ENCODE measurements around the gene FAM241B.

FAM241B gene

DNA sequence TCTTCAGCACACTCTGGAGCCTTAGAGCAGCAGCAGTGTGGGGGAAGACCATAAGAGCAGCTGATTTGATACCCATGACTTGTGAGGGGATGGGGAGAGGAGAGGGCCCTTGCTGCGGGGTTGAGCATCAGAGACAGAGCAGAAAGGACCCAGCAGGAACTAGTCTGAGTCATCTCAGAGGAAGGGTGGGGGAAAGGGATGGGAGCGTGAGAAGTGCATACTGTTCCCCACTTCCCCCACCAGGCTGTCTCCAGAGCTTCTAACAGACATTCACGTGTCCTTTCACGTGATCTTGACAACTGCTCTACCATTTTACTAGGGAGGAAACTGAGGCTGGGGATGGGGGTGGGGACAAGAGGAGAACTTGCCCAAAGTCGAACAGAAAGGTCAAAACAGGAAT is 38.7 kb downstream of the FAM241B start:
- no peak for DNase-seq

GRCh38 chr10:69669409-69669808 is 39.4 kb downstream of the FAM241B start:
- DNase-seq: no peak

DNA sequence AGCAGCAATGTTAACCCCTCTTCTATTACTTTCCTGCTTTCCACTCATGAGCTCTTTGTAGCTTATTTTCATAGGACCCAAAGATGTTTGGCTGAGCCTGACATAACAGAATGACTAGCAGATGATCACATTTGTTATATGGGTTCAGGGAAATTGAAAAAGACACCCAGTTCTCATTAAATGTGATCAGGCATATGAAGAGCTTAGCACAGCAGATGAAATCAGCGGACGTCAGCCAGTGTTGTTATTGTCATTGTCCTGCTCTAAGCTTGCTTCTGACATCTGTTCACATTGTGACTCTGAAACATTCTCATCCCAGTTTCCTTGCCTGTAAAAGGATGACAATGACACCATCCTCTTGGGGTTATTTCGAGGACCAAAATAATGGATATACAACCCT is 43.5 kb downstream of the FAM241B start:
- no peak for DNase-seq

- no peak for DNase-seq
These were observed 44.7 kb downstream of the FAM241B start for GRCh38 chr10:69674786-69675185.

GRCh38 chr10:69676301-69676700 is 46.3 kb downstream of the FAM241B start:
- no peak for DNase-seq

GRCh38 chr10:69677985-69678654 is 48.1 kb downstream of the FAM241B start:
- DNase-seq: no peak

DNA sequence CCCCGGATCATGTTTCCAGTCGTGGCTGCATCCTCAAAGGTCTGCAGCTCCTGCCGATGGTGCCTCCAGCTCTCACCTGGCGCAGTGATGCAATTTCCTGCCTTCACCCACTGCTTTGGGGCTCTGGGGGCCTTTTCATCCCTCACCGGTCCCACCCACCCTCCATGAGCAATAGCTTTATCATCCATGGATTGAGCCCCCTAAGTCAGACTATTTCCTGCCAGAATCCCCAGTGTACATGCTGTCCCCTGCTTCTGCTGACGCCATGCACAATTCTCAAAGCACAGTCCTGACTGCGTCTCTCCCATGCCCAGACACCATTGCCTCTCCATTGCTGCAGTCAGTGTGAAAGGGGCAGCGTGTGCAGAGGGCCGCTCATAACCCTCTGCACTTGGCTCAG is 49.7 kb downstream of the FAM241B start:
- DNase-seq: no peak

GRCh38 chr10:69680610-69681009 is 50.6 kb downstream of the FAM241B start:
- DNase-seq: no peak

DNA sequence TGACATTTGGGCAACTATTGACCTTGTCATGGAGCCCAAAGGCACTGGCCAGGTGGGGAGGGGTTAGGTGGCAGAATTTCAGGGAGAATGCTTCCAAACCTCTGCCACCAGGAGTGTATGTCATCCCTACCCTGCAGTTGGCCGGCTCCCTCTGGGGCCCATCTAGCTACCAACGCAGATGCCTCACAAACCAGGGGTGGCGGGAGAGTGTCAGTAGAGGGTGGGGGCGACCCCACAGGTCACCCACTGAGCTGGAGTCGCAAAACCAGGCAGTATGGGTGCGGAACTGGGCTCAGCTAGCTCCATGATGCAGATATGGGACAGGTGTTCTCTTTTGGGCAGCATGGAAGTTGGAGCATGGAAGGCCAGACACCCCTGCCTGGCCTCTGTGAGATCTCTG is 51.4 kb downstream of the FAM241B start:
- no peak for DNase-seq

DNA sequence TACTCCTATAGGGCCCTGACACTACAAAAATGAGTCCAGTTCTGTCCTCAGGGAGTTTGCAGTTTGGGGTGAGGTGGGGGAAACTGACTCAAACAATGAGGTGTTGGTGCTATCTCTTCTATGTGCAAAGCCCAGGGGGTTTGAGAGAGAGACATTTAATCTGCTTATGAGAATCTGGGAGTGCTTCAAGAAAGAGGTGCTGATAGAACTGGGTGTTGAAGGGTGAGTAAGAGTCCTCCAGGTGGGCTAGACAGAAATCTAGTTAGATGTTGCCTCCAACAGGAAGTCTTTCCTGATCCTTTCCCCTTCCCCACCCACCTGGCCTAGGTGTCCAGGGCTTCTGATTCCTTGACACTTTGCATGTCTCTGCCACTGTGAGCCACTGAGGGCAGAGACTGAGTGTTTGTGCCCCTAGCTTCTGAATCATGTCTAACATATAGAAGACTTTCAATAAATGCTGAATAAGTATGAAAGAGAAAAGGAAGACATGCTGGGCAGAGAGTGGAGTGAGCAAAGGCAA is 53.0 kb downstream of the FAM241B start:
- DNase-seq: no peak

Data from activated T-cell treated with anti-CD3 and anti-CD28 coated beads, Interleukin-2, amount 50 U/mL, for 1 hour (primary cell).